GM21529 (cell line): ENCODE results near the gene KLF2.

Source experiments
- ATAC-seq: cut with Tn5 transposase; IDR thresholded peaks from one replicate; pipeline ENCODE4 v1.9.1; 2021; ENCODE audit not compliant: unreplicated experiment

Gene KLF2

GRCh38 chr19:16306728-16307402, 17.8 kb upstream of the KLF2 start:
- ATAC-seq: no peak

GRCh38 chr19:16308081-16308480, 16.5 kb upstream of the KLF2 start:
- ATAC-seq: no peak

- ATAC-seq: no peak
Measured at GRCh38 chr19:16309643-16310042, 15.0 kb upstream of the KLF2 start.

- no peak for ATAC-seq
Measured at GRCh38 chr19:16315825-16316505, 8.7 kb upstream of the KLF2 start.

- ATAC-seq: no peak
Measured at GRCh38 chr19:16316506-16316882, 8.1 kb upstream of the KLF2 start.

GRCh38 chr19:16319481-16319880, 5.1 kb upstream of the KLF2 start:
- no peak for ATAC-seq

GRCh38 chr19:16320987-16321386, 3.6 kb upstream of the KLF2 start:
- ATAC-seq: no peak

- ATAC-seq: no peak
Measured at GRCh38 chr19:16325161-16325527, 518 bp downstream of the KLF2 start.

GRCh38 chr19:16325641-16326400, 1.2 kb downstream of the KLF2 start:
- no peak for ATAC-seq

- no peak for ATAC-seq
Measured at GRCh38 chr19:16326401-16327168, 2.0 kb downstream of the KLF2 start.

GRCh38 chr19:16327169-16327475, 2.5 kb downstream of the KLF2 start:
- no peak for ATAC-seq

GRCh38 chr19:16327501-16327900, 2.9 kb downstream of the KLF2 start:
- no peak for ATAC-seq

GRCh38 chr19:16327911-16328823, 3.5 kb downstream of the KLF2 start:
- ATAC-seq: no peak

- no peak for ATAC-seq
Measured at GRCh38 chr19:16328824-16329482, 4.3 kb downstream of the KLF2 start.

- peak; percentile 48 for ATAC-seq
Measured at GRCh38 chr19:16330368-16330801, 5.8 kb downstream of the KLF2 start.

- ATAC-seq: no peak
Measured at GRCh38 chr19:16330806-16331690, 6.4 kb downstream of the KLF2 start.

- ATAC-seq: no peak
Measured at GRCh38 chr19:16333001-16333586, 8.5 kb downstream of the KLF2 start.

GRCh38 chr19:16334411-16334810, 9.8 kb downstream of the KLF2 start:
- no peak for ATAC-seq

- ATAC-seq: no peak
Measured at GRCh38 chr19:16335226-16335625, 10.6 kb downstream of the KLF2 start.
